Left lung (tissue), 10 donors: Measurements from ENCODE around the gene CNTNAP4. TPM values are rescaled to one million over a fixed set of nuclear protein-coding genes. Genes with fewer than 3 reads are reported as not detected.

Experiments
- ATAC-seq: fragments of 200-7000 bp; cut with Tn5 transposase; one replicate; pipeline ENCODE4 v1.9.1; 2020; ENCODE audit warnings: moderate library complexity
- DNase-seq, 4 donors: peaks; one replicate each; pipeline ENCODE4 v3.0.0-alpha.2; 2013 to 2020
- H3K27ac ChIP-seq, 2 donors: fragments of 200-600 bp; sonication (generic) in 1 of 2; one replicate each; pipeline versions ENCODE4 v1.5.0 to v1.8.0; 2020 to 2021
- H3K27me3 ChIP-seq, 2 donors: fragments of 200-600 bp; sonication (generic) in 1 of 2; one replicate each; pipeline versions ENCODE4 v1.5.0 to v1.8.0; 2020 to 2021
- H3K36me3 ChIP-seq, 2 donors: fragments of 200-600 bp; sonication (generic) in 1 of 2; one replicate each; pipeline versions ENCODE4 v1.5.0 to v1.8.0; 2020 to 2021
- H3K4me1 ChIP-seq, 2 donors: fragments of 200-600 bp; one replicate each; pipeline ENCODE4 v1.8.0; 2021
- H3K4me3 ChIP-seq, 2 donors: fragments of 200-600 bp; sonication (generic) in 1 of 2; one replicate each; pipeline versions ENCODE4 v1.5.0 to v1.8.0; 2020 to 2021; ENCODE audit warnings: mild to moderate bottlenecking in 1 of 2
- H3K9me3 ChIP-seq, 2 donors: fragments of 200-600 bp; sonication (generic) in 1 of 2; one replicate each; pipeline versions ENCODE4 v1.5.0 to v1.8.0; 2020 to 2021
- CTCF ChIP-seq, 2 donors: fragments of 200-600 bp; sonication (generic) in 1 of 2; IDR thresholded peaks; one replicate each; pipeline versions ENCODE4 v1.5.0 to v1.8.0; 2021; ENCODE audit warnings: antibody characterized with exemption in 2 of 2
- intact Hi-C, 2 donors: fragments of 100-400 bp; cut with DNase I; formaldehyde crosslinking; loops; one replicate each; pipeline versions ENCODE4 v1.11.2 to v1.14.2; 2022
- polyA plus RNA-seq, 6 donors: library from polyadenylated mRNA; unstranded; fragments of 120-200 nt; gene quantifications; one replicate each; pipeline ENCODE4 v1.2.1, GENCODE V29; 2013; ENCODE audit not compliant: insufficient read length in 6 of 6
- total RNA-seq, 2 donors: library from RNA; stranded (reverse); fragmentation: NEBNext Ultra II Directional; extraction: Animal tissue kit (Norgen Biotek cat#: 25700); gene quantifications; one replicate each; pipeline ENCODE4 v1.2.1, GENCODE V29; 2021
- donor health status: DM: no; HTN: yes; CAD: no.
- donor health status: DM: no; HTN: no; CAD: no.

Gene CNTNAP4
- total and polyA plus RNA-seq, 8 donors: 0.11 to 0.76 (median 0.37) TPM; not detected in 2

GRCh38 chr16:76466871-76467270 lies 189.7 kb downstream of the CNTNAP4 start:
- intact Hi-C loops: no loop called here
- H3K4me3 ChIP-seq: no peak overlapping the region
- DNase-seq (peak in 2 of 4 donors; percentile 12 to 13), ATAC-seq (no peak)
- H3K9me3 ChIP-seq: no peaks in the 10 kb centered on the region
- H3K36me3 ChIP-seq: no peaks in the 10 kb centered on the region
- H3K27ac ChIP-seq: no peak overlapping the region
- no peaks in the 10 kb centered on the region for H3K27me3 ChIP-seq
- TF ChIP-seq CTCF (IDR thresholded peaks at IDR 0.05): no peak
- no peaks in the 10 kb centered on the region for H3K4me1 ChIP-seq

DNA sequence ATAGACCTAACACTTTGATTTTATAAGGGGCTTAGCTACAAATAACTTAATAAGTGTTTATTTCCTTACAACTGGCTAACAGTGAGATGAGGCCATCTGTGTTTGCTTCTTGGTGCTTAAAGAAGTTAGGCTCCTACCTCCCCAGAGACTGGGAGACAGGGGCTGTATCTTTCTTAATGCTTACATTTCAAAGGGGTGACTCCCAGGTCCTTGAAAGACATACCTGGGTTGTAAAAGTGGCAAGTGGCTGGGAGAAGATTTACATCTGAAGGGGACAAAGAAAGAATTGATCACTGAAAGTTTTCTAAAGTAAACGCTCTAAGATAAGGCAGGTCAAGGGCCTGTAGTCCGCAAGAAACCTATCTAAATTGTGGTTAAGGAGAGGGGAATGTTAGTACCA lies 196.8 kb downstream of the CNTNAP4 start:
- intact Hi-C loops: no loop called here
- no peaks in the 10 kb centered on the region for H3K36me3 ChIP-seq
- no peaks in the 10 kb centered on the region for H3K4me1 ChIP-seq
- no peaks in the 10 kb centered on the region for H3K27me3 ChIP-seq
- no peak for TF ChIP-seq CTCF (IDR thresholded peaks at IDR 0.05)
- ATAC-seq (no peak), DNase-seq (no peak)
- no peak overlapping the region for H3K27ac ChIP-seq
- H3K4me3 ChIP-seq: no peak overlapping the region
- no peaks in the 10 kb centered on the region for H3K9me3 ChIP-seq

DNA sequence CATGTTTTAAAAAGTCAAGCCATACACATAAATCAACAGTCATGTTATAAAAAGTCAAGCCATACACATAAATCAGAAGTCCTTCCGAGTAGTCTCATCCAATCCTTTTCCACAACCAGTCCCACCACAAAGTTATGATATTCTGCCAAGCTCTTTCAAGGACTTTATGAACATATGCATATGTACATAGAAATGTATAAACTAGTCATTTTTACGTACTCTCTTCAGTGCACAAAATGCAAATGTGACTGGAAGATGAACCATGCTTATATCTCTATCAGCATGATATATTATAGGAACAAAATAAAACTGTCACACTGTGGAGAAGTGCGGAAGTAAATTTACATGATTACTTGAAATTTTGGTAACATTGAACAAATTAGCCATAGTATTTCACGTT lies 200.9 kb downstream of the CNTNAP4 start:
- no peak for DNase-seq
- no peak overlapping the region for H3K4me3 ChIP-seq
- intact Hi-C loops: no loop called here
- no peaks in the 10 kb centered on the region for H3K36me3 ChIP-seq
- TF ChIP-seq CTCF (IDR thresholded peaks at IDR 0.05): no peak
- H3K27ac ChIP-seq: no peak overlapping the region
- H3K27me3 ChIP-seq: no peaks in the 10 kb centered on the region
- H3K9me3 ChIP-seq: peaks cover 0 to 2% of the 10 kb centered on the region in 2 donors
- ATAC-seq: no peak
- no peaks in the 10 kb centered on the region for H3K4me1 ChIP-seq

DNA sequence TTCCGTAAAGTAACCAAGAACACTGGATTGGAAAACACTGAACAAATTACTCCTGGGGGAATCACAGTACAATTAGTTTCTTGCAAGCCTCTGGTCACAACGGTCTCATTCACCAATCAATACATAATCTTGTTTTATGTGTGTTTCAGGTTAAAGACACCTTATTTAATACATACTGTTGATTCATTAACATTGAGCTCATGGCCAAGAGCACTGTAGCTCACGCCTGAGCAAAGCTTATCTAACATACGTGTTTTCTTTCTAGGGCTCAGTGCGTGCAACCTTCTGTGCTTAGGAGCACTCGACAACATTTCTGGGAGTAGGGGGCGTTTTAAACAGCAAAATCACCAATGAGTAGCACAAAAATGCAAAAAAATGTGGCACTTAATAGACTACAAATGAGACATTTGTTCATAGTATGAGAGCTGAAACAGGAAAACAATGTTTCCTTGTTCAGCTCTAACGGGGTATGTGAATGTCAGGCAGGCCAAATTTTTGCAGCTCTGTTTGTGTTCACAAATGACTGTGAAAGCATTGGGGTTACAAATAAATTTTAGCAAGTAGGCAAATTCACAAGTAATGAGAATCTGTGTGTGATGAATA lies 206.2 kb downstream of the CNTNAP4 start:
- Histone ChIP-seq H3K27me3 (no peaks in the 10 kb centered on the region), H3K27ac (no peak overlapping the region), H3K4me3 (no peak overlapping the region), H3K36me3 (no peaks in the 10 kb centered on the region), H3K9me3 (peaks cover 0 to 4% of the 10 kb centered on the region in 2 donors), H3K4me1 (no peaks in the 10 kb centered on the region)
- intact Hi-C loops: no loop called here
- TF ChIP-seq CTCF (IDR thresholded peaks at IDR 0.05): no peak
- no peak for DNase-seq
- ATAC-seq: no peak

DNA sequence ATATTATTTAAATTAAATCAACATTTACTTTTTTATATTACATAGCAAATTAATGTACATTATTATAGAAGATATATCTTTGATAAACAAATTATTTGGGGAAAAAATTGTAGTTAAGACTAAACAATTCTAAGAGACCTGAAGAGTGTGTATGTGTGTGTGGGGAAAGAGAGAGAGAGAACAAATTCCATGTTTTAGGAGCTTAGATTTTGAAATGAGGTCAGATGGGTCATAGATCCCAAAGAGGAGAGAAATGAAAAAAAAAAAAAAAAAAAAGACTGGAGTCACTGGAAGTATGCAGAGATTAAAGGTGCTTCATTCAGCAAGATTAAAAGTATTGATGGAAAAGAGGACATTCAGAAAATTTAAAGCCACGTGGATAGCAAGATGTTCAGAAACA lies 206.8 kb downstream of the CNTNAP4 start:
- no peak for DNase-seq
- H3K9me3 ChIP-seq: peaks cover 0 to 4% of the 10 kb centered on the region in 2 donors
- no peak overlapping the region for H3K27ac ChIP-seq
- no peaks in the 10 kb centered on the region for H3K27me3 ChIP-seq
- H3K4me3 ChIP-seq: no peak overlapping the region
- intact Hi-C loops: no loop called here
- H3K36me3 ChIP-seq: no peaks in the 10 kb centered on the region
- no peak for TF ChIP-seq CTCF (IDR thresholded peaks at IDR 0.05)
- no peaks in the 10 kb centered on the region for H3K4me1 ChIP-seq
- ATAC-seq: no peak
